Right atrium auricular region (tissue), 2 donors: ENCODE measurements around the gene HIVEP2. TPM values are rescaled to one million over a fixed set of nuclear protein-coding genes. Genes with fewer than 3 reads are reported as not detected.

Experiments
- DNase-seq: peaks from one replicate; pipeline ENCODE4 v3.0.0-alpha.2; 2019; ENCODE audit warnings: low spot score
- H3K27ac ChIP-seq, 2 donors: fragments of 200-600 bp; sonication (generic); 1 replicate in 1 of 2; 2 replicates in 1 of 2; pipeline ENCODE4 v1.5.1; 2016 to 2019
- H3K27me3 ChIP-seq, 2 donors: fragments of 200-600 bp; sonication (generic); one replicate each; pipeline versions ENCODE4 v1.5.1 to v1.6.0; 2017 to 2019
- H3K36me3 ChIP-seq: fragments of 200-600 bp; sonication (generic); one replicate; pipeline ENCODE4 v1.5.1; 2016
- H3K4me1 ChIP-seq, 2 donors: fragments of 200-600 bp; sonication (generic); one replicate each; pipeline versions ENCODE4 v1.5.1 to v1.6.0; 2017 to 2019
- H3K4me3 ChIP-seq, 2 donors: fragments of 200-600 bp; sonication (generic); 1 replicate in 1 of 2; 2 replicates in 1 of 2; pipeline ENCODE4 v1.5.1; 2017 to 2019; ENCODE audit warnings: mild to moderate bottlenecking in 1 of 2, moderate library complexity in 1 of 2
- H3K9me3 ChIP-seq, 2 donors: fragments of 200-600 bp; sonication (generic); one replicate each; pipeline ENCODE4 v1.5.1; 2019
- CTCF ChIP-seq, 2 donors: fragments of 200-600 bp; sonication (generic); IDR thresholded peaks; one replicate each; pipeline ENCODE4 v1.5.1; 2019; ENCODE audit warnings: antibody characterized with exemption in 2 of 2
- total RNA-seq, 2 donors: library from RNA; depleted of rRNA; stranded (reverse); fragments of >200 nt; gene quantifications; one replicate each; pipeline ENCODE4 v1.1.0, GENCODE V29; 2016

Gene HIVEP2
- total RNA-seq, 2 donors from 2014 or later, result 19.2 to 28.6 TPM

GRCh38 chr6:142765306-142765705, 179.7 kb downstream of the HIVEP2 start:
- H3K4me3 ChIP-seq, result no peak overlapping the region
- peaks cover 35% of the 10 kb centered on the region for H3K36me3 ChIP-seq
- DNase-seq, result no peak
- no peak for TF ChIP-seq CTCF (IDR thresholded peaks at IDR 0.05)
- no peak overlapping the region for H3K27ac ChIP-seq
- H3K27me3 ChIP-seq, result no peaks in the 10 kb centered on the region
- H3K4me1 ChIP-seq, result no peaks in the 10 kb centered on the region
- H3K9me3 ChIP-seq, result no peaks in the 10 kb centered on the region

GRCh38 chr6:142764311-142764710, 180.7 kb downstream of the HIVEP2 start:
- H3K27ac ChIP-seq, result no peak overlapping the region
- no peak for DNase-seq
- no peak for TF ChIP-seq CTCF (IDR thresholded peaks at IDR 0.05)
- H3K4me3 ChIP-seq, result no peak overlapping the region
- peaks cover 35% of the 10 kb centered on the region for H3K36me3 ChIP-seq
- no peaks in the 10 kb centered on the region for H3K4me1 ChIP-seq
- no peaks in the 10 kb centered on the region for H3K9me3 ChIP-seq
- no peaks in the 10 kb centered on the region for H3K27me3 ChIP-seq

- Histone ChIP-seq H3K27me3 (no peaks in the 10 kb centered on the region), H3K9me3 (no peaks in the 10 kb centered on the region), H3K4me1 (no peaks in the 10 kb centered on the region), H3K4me3 (no peak overlapping the region), H3K36me3 (peaks cover 39% of the 10 kb centered on the region), H3K27ac (no peak overlapping the region)
- no peak for TF ChIP-seq CTCF (IDR thresholded peaks at IDR 0.05)
- no peak for DNase-seq
These were observed 181.8 kb downstream of the HIVEP2 start for GRCh38 chr6:142763205-142763604.

GRCh38 chr6:142761756-142762155, 183.2 kb downstream of the HIVEP2 start:
- no peak overlapping the region for H3K27ac ChIP-seq
- H3K9me3 ChIP-seq, result no peaks in the 10 kb centered on the region
- peaks cover 0 to 3% of the 10 kb centered on the region in 2 donors for H3K4me1 ChIP-seq
- H3K36me3 ChIP-seq, result peaks cover 30% of the 10 kb centered on the region
- no peak for TF ChIP-seq CTCF (IDR thresholded peaks at IDR 0.05)
- no peak overlapping the region for H3K4me3 ChIP-seq
- no peak for DNase-seq
- no peaks in the 10 kb centered on the region for H3K27me3 ChIP-seq

- H3K36me3 ChIP-seq, result peaks cover 29% of the 10 kb centered on the region
- no peaks in the 10 kb centered on the region for H3K27me3 ChIP-seq
These were observed 184.8 kb downstream of the HIVEP2 start for GRCh38 chr6:142760152-142760551.

More at GRCh38 chr6:142760152-142760551, 184.8 kb downstream of the HIVEP2 start:
- Histone ChIP-seq H3K4me3 (no peak overlapping the region), H3K27ac (no peak overlapping the region), H3K9me3 (no peaks in the 10 kb centered on the region), H3K4me1 (peaks cover 0 to 3% of the 10 kb centered on the region in 2 donors)
- DNase-seq, result no peak
- TF ChIP-seq CTCF (IDR thresholded peaks at IDR 0.05), result no peak
